Esophagus muscularis mucosa (tissue), 4 donors: ENCODE results near the gene ADRA2C. TPM values are rescaled to one million over a fixed set of nuclear protein-coding genes. Genes with fewer than 3 reads are reported as not detected.
A peak's percentile ranks its signal among the peaks of the same experiment; 100 is the strongest.

Experiments used
- DNase-seq: peaks from one replicate; pipeline ENCODE4 v3.0.0-alpha.2; 2017; ENCODE audit errors: extremely low spot score
- H3K27ac ChIP-seq, 4 donors: fragments of 200-600 bp; sonication (generic); replicated peaks in 1 of 4; 1 replicate in 3 of 4; 2 replicates in 1 of 4; pipeline ENCODE4 v1.5.1; 2016 to 2019; ENCODE audit warnings: mild to moderate bottlenecking in 1 of 4
- H3K27me3 ChIP-seq, 4 donors: fragments of 200-600 bp; sonication (generic); one replicate each; pipeline versions ENCODE4 v1.5.1 to v1.6.0; 2016 to 2019
- H3K36me3 ChIP-seq, 4 donors: fragments of 200-600 bp; sonication (generic); one replicate each; pipeline ENCODE4 v1.5.1; 2016 to 2019
- H3K4me1 ChIP-seq, 4 donors: fragments of 200-600 bp; sonication (generic); one replicate each; pipeline ENCODE4 v1.5.1; 2016 to 2019
- H3K4me3 ChIP-seq, 4 donors: fragments of 200-600 bp; sonication (generic); 1 replicate in 2 of 4; 2 replicates in 2 of 4; pipeline ENCODE4 v1.5.1; 2016 to 2019; ENCODE audit warnings: mild to moderate bottlenecking in 4 of 4, moderate library complexity in 1 of 4
- H3K9me3 ChIP-seq, 4 donors: fragments of 200-600 bp; sonication (generic); 1 replicate in 3 of 4; 2 replicates in 1 of 4; pipeline ENCODE4 v1.5.1; 2016 to 2019
- CTCF ChIP-seq, 3 experiments: fragments of 200-600 bp in 2 of 3; fragments of 450-650 bp in 1 of 3; sonication (generic) in 2 of 3; IDR thresholded peaks; one replicate each; pipeline ENCODE4 v1.5.1; 2017 to 2019; ENCODE audit warnings: antibody characterized with exemption in 3 of 3, mild to moderate bottlenecking in 2 of 3, moderate library complexity in 1 of 3
- EP300 ChIP-seq: sonication (generic); formaldehyde crosslinking; IDR thresholded peaks from one replicate; pipeline ENCODE4 v1.6.1; 2017; ENCODE audit warnings: antibody characterized with exemption
- POLR2A ChIP-seq: fragments of 450-650 bp; IDR thresholded peaks from one replicate; pipeline ENCODE4 v1.6.1; 2017; ENCODE audit warnings: antibody characterized with exemption, moderate library complexity, mild to moderate bottlenecking, low read depth
- POLR2AphosphoS5 ChIP-seq, 2 donors: sonication (generic); formaldehyde crosslinking; IDR thresholded peaks; one replicate each; pipeline ENCODE4 v1.6.1; 2017; ENCODE audit warnings: antibody characterized with exemption in 2 of 2
- WGBS: methylation state at CpG from one replicate; pipeline ENCODE4 v1.1.5; 2018; 5-methylcytosine and 5-hydroxymethylcytosine counted together
- intact Hi-C: fragments of 100-400 bp; cut with DNase I; formaldehyde crosslinking; loops from one replicate; pipeline ENCODE4 v1.15.1; 2023
- total RNA-seq, 4 donors: library from RNA; depleted of rRNA; stranded (reverse); fragments of >200 nt; gene quantifications; one replicate each; pipeline versions ENCODE4 v1.1.0 to v1.2.1, GENCODE V29; 2016

ADRA2C gene
- total RNA-seq, 4 donors from 2014 or later, result 2.9 to 10.3 (median 8.4) TPM

GRCh38 chr4:3766785-3767569, 792 bp downstream of the ADRA2C start:
- no peak for TF ChIP-seq EP300
- no peak for TF ChIP-seq CTCF (IDR thresholded peaks at IDR 0.05)
- TF ChIP-seq POLR2AphosphoS5 (IDR thresholded peaks at IDR 0.05), result no peak
- no peak for TF ChIP-seq POLR2A
- Histone ChIP-seq H3K27ac (peak overlapping the region in 1 of 4 donors; percentile 62), H3K36me3 (no peaks in the 10 kb centered on the region), H3K9me3 (no peaks in the 10 kb centered on the region), H3K27me3 (peaks cover 0 to 77% (median 22%) of the 10 kb centered on the region in 4 donors), H3K4me3 (peak overlapping the region; percentile 42 to 56 (median 46)), H3K4me1 (peaks cover 0 to 23% (median 16%) of the 10 kb centered on the region in 4 donors)
- no peak for DNase-seq
- intact Hi-C loops, result no loop called here
- 8% methylated on average over 48 of the region's 107 CpGs for WGBS

GRCh38 chr4:3767570-3768288, 1.5 kb downstream of the ADRA2C start:
- no peaks in the 10 kb centered on the region for H3K9me3 ChIP-seq
- H3K27ac ChIP-seq, result no peak overlapping the region
- 8% methylated on average over 30 of the region's 58 CpGs for WGBS
- peaks cover 0 to 85% (median 22%) of the 10 kb centered on the region in 4 donors for H3K27me3 ChIP-seq
- peak overlapping the region in 1 of 4 donors; percentile 7 for H3K4me3 ChIP-seq
- no peak for DNase-seq
- intact Hi-C loops, result no loop called here
- H3K36me3 ChIP-seq, result no peaks in the 10 kb centered on the region
- H3K4me1 ChIP-seq, result peaks cover 0 to 23% (median 16%) of the 10 kb centered on the region in 4 donors
- no peak for TF ChIP-seq CTCF (IDR thresholded peaks at IDR 0.05)
- no peak for TF ChIP-seq POLR2AphosphoS5 (IDR thresholded peaks at IDR 0.05)
- no peak for TF ChIP-seq EP300
- TF ChIP-seq POLR2A, result no peak

- 56% methylated on average over 11 of the region's 14 CpGs for WGBS
- Histone ChIP-seq H3K4me1 (peaks cover 0 to 23% (median 16%) of the 10 kb centered on the region in 4 donors), H3K27ac (no peak overlapping the region), H3K9me3 (no peaks in the 10 kb centered on the region), H3K27me3 (peaks cover 0 to 91% (median 22%) of the 10 kb centered on the region in 4 donors), H3K36me3 (no peaks in the 10 kb centered on the region), H3K4me3 (no peak overlapping the region)
- TF ChIP-seq POLR2A, result no peak
- no peak for TF ChIP-seq POLR2AphosphoS5 (IDR thresholded peaks at IDR 0.05)
- no peak for TF ChIP-seq EP300
- no peak for TF ChIP-seq CTCF (IDR thresholded peaks at IDR 0.05)
- DNase-seq, result no peak
- intact Hi-C loops, result no loop called here
Measured at GRCh38 chr4:3768842-3769641, 2.9 kb downstream of the ADRA2C start.

GRCh38 chr4:3769642-3770184, 3.5 kb downstream of the ADRA2C start:
- intact Hi-C loops, result no loop called here
- WGBS, result 76% methylated on average over 7 of the region's 9 CpGs
- Histone ChIP-seq H3K4me1 (peaks cover 0 to 22% (median 16%) of the 10 kb centered on the region in 4 donors), H3K36me3 (no peaks in the 10 kb centered on the region), H3K4me3 (no peak overlapping the region), H3K27me3 (peaks cover 0 to 91% (median 22%) of the 10 kb centered on the region in 4 donors), H3K9me3 (no peaks in the 10 kb centered on the region), H3K27ac (no peak overlapping the region)
- TF ChIP-seq EP300 (no peak), CTCF (IDR thresholded peaks at IDR 0.05) (no peak), POLR2A (no peak), POLR2AphosphoS5 (IDR thresholded peaks at IDR 0.05) (no peak)
- DNase-seq, result no peak
